Colon (tissue), 2 donors: Measurements from ENCODE around the gene ZNF76.

Experiments used
- FAIRE-seq: peaks from 2 replicates; lab custom pipeline; 2012; peaks lifted over from hg19 to GRCh38; lab: Jason Lieb, UNC
- donor health status: control.
- donor health status: control.

ZNF76 gene

GRCh38 chr6:35237476-35237875 is 22.1 kb upstream of the ZNF76 start:
- no peak for FAIRE-seq

- FAIRE-seq = no peak
Measured at GRCh38 chr6:35238843-35239289, 20.7 kb upstream of the ZNF76 start.

GRCh38 chr6:35239581-35239980 is 20.0 kb upstream of the ZNF76 start:
- no peak for FAIRE-seq

GRCh38 chr6:35240838-35241801 is 18.4 kb upstream of the ZNF76 start:
- FAIRE-seq = no peak

- no peak for FAIRE-seq
Measured at GRCh38 chr6:35242486-35242885, 17.0 kb upstream of the ZNF76 start.

GRCh38 chr6:35242906-35243305 is 16.6 kb upstream of the ZNF76 start:
- FAIRE-seq = no peak

- FAIRE-seq = no peak
Measured at GRCh38 chr6:35243386-35243958, 16.1 kb upstream of the ZNF76 start.

- FAIRE-seq = no peak
Measured at GRCh38 chr6:35244551-35244950, 15.0 kb upstream of the ZNF76 start.

GRCh38 chr6:35247642-35248231 is 11.8 kb upstream of the ZNF76 start:
- FAIRE-seq = no peak

GRCh38 chr6:35248300-35248699 is 11.2 kb upstream of the ZNF76 start:
- FAIRE-seq = no peak

- no peak for FAIRE-seq
Measured at GRCh38 chr6:35248965-35249364, 10.6 kb upstream of the ZNF76 start.

GRCh38 chr6:35251949-35252348 is 7.6 kb upstream of the ZNF76 start:
- no peak for FAIRE-seq

- no peak for FAIRE-seq
Measured at GRCh38 chr6:35253249-35253648, 6.3 kb upstream of the ZNF76 start.

- no peak for FAIRE-seq
Measured at GRCh38 chr6:35258336-35258735, 1.2 kb upstream of the ZNF76 start.

GRCh38 chr6:35258858-35259193 is 709 bp upstream of the ZNF76 start:
- no peak for FAIRE-seq

- FAIRE-seq = no peak
Measured at GRCh38 chr6:35259948-35260590, 534 bp downstream of the ZNF76 start.

GRCh38 chr6:35260591-35261570 is 1.3 kb downstream of the ZNF76 start:
- FAIRE-seq = no peak

- no peak for FAIRE-seq
Measured at GRCh38 chr6:35262596-35262995, 3.1 kb downstream of the ZNF76 start.

- FAIRE-seq = no peak
Measured at GRCh38 chr6:35264550-35265274, 5.2 kb downstream of the ZNF76 start.

- FAIRE-seq = no peak
Measured at GRCh38 chr6:35265523-35265922, 6.0 kb downstream of the ZNF76 start.

- FAIRE-seq = no peak
Measured at GRCh38 chr6:35267446-35267845, 7.9 kb downstream of the ZNF76 start.
